GM10266 (cell line): ENCODE results near the gene NAPSA.

ENCODE experiments used
- DNase-seq: peaks from one replicate; pipeline ENCODE4 v3.0.0; 2012; ENCODE audit errors: extremely low spot score
- CTCF ChIP-seq: IDR thresholded peaks from 2 replicates; pipeline ENCODE4 v1.5.1; 2012; ENCODE audit warnings: mild to moderate bottlenecking, low read depth; ENCODE audit not compliant: control insufficient read depth, insufficient read depth; ENCODE audit errors: missing control alignments

NAPSA gene

GRCh38 chr19:50406156-50406820 is 40.8 kb upstream of the NAPSA start:
- TF ChIP-seq CTCF, result no peak
- no peak for DNase-seq

GRCh38 chr19:50402544-50403301 is 37.3 kb upstream of the NAPSA start:
- no peak for TF ChIP-seq CTCF
- no peak for DNase-seq

- peak; percentile 4 for TF ChIP-seq CTCF
These were observed 36.4 kb upstream of the NAPSA start for GRCh38 chr19:50401605-50402450.

GRCh38 chr19:50399368-50399745 is 33.9 kb upstream of the NAPSA start:
- TF ChIP-seq CTCF, result no peak
- DNase-seq, result no peak

More at GRCh38 chr19:50401605-50402450, 36.4 kb upstream of the NAPSA start:
- DNase-seq, result no peak

- no peak for TF ChIP-seq CTCF
- DNase-seq, result no peak
These were observed 33.4 kb upstream of the NAPSA start for GRCh38 chr19:50398675-50399367.

GRCh38 chr19:50394017-50394416 is 28.6 kb upstream of the NAPSA start:
- no peak for TF ChIP-seq CTCF
- DNase-seq, result peak; percentile 6
